Stimulated activated CD4-positive, alpha-beta T cell treated with anti-CD3 and anti-CD28 coated beads, Interleukin-1b, Interleukin-23, amount 100 ng/mL, for 48 hours (primary cell): Measurements from ENCODE around the gene SZT2.
"Not testable (repeated sequence)": the region's sequence is repeated elsewhere in the genome, so short reads cannot be mapped to it uniquely, and the experiment has no call there.

Source experiments
- DNase-seq: peaks from one replicate; pipeline ENCODE4 v3.0.0-alpha.2; 2020

SZT2 gene

DNA sequence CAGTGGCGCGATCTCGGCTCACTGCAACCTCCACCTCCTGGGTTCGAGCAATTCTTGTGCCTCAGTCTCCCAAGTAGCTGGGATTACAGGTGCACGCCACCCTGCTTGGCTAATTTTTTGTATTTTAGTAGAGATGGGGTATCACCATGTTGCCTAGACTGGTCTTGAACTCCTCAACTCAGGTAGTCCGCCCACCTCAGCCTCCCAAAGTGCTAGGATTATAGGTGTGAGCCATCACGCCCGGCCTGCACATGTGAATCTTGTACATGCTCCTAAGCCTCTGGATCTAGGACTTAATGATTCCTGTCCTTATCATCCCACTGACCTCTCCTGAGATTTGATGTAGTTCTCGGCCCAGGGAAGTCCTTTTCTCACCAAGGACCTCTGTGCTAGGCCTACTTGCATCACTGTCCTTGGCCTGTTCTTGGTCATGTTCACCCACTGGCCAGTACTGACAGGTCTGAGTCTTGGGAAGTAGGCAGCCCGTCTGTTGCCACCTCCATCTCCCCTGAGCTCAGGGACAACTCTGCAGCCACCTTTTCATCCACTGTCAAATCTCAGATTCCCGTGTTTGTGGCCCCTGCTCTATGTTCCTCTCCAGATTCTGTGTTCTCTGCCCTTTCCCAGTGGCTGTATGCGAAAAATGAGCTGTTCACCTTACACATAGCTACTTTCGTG lies 54.6 kb downstream of the SZT2 start:
- DNase-seq = no peak

GRCh38 chr1:43444836-43445235 lies 55.1 kb downstream of the SZT2 start:
- DNase-seq = no peak

DNA sequence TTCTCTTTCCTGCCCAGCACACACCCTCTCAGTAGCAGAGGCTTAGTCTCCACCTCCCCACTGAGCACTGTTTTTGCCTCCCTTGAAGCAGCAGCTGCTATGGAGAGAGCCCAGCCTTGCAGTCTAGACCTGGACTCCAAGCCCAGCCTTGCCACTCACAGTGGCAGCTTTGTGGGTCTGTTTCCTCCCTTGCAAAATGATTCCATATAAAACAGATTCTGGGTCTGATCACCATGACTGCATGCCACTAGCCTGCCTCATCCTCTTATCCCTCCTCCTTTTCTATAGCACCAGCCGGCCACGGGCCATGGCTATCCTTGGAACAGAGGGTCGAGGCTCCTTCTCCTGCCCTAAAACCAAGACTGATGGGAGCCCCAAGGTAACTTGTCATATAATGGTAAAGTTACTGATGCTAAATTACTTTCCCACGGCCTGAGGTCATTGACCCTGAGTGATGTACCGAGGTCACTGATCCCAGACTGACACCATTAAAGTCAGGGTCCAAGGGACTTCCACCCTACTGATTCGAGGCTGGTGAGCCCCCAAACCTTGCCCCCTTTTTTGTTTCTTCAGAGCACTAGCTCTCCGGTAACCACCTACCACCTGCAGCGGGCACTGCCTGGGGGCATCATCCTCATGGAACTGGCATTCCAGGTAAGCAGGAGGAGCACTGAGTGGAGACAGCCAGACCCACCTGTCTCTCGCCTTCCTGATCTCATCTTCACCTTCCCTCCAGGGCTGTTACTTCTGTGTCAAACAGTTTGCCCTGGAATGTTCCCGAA lies 56.1 kb downstream of the SZT2 start:
- DNase-seq = no peak

DNA sequence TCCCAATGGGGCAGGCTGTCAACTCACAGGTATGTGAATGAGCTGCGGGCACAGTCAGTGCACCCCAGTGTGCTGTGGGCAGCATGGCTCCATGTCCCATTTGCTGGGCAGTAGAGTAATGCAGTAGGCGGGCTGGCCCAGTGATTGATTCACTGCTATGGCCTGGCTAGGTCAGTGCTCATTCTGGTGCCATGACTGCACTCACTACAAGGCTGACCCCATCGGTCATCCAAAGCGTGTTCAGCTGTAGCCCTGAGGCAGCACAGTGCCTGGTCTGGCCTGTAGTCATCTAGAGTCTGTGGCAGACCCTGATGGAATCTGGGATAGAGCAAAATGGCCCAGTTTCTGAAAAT lies 56.7 kb downstream of the SZT2 start:
- no peak for DNase-seq

GRCh38 chr1:43446881-43447835 lies 57.5 kb downstream of the SZT2 start:
- DNase-seq = no peak

DNA sequence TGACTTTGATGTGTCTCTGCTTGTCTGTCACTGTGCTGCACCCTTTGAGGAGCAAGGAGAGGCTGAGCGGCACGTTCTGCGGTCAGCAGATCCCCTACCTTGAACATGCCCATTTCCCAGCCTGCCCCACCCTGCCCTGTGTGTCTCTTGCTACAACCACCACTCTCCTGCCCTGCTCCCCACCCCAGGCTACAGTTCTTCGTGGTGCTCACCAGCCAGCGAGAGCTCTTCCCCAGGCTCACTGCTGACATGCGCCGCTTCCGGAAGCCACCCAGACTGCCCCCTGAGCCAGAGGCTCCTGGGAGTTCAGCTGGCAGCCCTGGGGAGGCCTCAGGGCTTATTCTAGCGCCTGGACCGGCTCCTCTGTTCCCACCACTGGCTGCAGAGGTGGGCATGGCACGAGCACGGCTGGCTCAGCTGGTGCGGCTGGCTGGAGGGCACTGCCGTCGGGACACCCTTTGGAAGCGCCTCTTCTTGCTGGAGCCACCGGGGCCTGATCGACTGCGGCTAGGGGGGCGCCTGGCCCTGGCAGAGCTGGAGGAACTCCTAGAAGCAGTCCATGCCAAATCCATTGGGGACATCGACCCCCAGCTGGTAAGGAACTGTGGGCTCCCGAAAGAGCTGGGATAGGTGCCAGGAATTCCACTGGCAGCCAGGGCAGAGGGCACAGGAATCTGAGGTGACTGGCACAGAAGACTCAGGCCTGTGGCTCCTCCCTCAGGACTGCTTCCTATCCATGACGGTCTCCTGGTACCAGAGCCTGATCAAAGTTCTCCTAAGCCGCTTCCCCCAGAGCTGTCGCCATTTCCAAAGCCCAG lies 58.4 kb downstream of the SZT2 start:
- no peak for DNase-seq

DNA sequence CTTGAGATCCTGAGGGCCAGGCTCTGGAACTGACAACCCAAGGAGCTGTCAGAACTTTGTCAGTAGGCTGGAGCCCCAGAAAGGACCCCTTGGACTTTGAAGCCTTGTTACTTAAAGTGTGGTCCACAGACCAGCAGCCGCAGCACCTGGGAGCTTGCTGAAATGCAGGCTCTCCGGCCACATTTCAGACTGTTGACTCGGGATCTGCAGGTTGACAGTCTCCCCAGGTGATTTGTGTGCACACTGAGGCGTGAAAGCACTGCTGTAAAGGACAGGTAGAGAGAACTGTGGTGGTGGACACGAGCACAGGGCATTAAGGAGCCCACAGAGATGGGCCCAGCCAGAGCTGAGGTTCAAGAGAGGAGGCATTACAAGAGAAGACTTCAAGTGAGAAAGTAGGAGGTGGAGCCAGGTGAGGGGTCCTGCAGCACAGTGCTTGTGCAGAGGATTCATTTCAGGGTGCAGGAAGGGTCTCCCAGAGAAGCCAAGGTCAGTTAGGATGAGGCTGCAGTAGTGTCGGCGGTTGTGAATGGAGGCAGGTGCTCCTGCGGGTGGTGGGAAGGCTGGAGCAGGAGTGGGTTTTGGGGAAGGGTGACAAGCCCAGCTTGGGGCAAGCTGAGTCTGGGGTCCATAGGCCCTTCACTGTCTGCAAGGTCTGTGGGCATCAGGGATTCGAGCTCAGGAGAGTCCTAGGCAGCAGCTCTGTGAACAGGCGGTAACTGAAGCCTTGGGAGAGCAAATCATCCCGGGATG lies 59.4 kb downstream of the SZT2 start:
- no peak for DNase-seq

- no peak for DNase-seq
Measured at GRCh38 chr1:43449708-43450069, 60.0 kb downstream of the SZT2 start.

DNA sequence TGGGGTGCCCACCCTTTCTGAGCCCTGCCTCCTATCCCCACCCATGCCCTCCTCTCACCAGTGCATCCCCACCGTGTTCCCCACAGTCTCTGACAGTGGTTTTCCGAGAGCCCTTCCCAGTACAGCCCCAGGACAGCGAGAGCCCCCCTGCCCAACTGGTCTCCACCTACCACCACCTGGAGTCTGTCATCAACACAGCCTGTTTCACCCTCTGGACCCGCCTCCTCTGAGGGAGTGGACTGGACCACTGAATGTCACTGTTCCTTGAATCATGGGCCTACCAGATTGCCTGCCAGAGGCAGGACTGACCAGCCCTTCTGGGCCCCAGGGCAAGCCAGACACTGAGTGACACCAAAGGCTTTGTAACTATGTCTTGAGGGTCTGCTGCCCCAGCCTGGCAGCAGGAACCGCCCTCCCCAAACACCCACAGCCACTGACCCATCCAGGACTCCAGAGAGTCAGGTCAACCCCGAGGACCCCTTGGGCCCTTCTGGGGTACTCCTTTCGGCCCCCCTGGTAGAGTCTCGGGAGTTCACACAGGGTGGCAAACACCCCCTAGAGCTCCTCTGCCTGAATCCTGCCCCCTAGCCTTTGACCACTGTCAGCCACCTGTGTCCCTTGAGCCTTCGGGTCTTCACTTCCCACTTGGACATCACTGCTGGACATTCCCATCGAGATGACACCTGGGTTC lies 60.7 kb downstream of the SZT2 start:
- no peak for DNase-seq

GRCh38 chr1:43451157-43451591 lies 61.5 kb downstream of the SZT2 start:
- no peak for DNase-seq

- no peak for DNase-seq
Measured at GRCh38 chr1:43451701-43452532, 62.2 kb downstream of the SZT2 start.

GRCh38 chr1:43452789-43453441 lies 63.2 kb downstream of the SZT2 start:
- no peak for DNase-seq

GRCh38 chr1:43453442-43454269 lies 64.0 kb downstream of the SZT2 start, which contains the start of gene HYI:
Gene HYI, minus strand, starts transcription at chr1:43453931. Its CDS starts 138 bp downstream, at chr1:43453793.
- DNase-seq = peak; percentile 68

GRCh38 chr1:43454270-43455011 lies 64.7 kb downstream of the SZT2 start:
- peak; percentile 79 for DNase-seq

GRCh38 chr1:43455213-43455889 lies 65.7 kb downstream of the SZT2 start:
- no peak for DNase-seq

- DNase-seq = not testable (repeated sequence)
Measured at GRCh38 chr1:43458379-43458778, 68.7 kb downstream of the SZT2 start.

GRCh38 chr1:43460988-43461693 lies 71.4 kb downstream of the SZT2 start:
- DNase-seq = no peak
